BE2C (cell line): ENCODE results near the gene SMURF1.

ENCODE experiments used
- DNase-seq: peaks from one replicate; pipeline ENCODE4 v3.0.0-alpha.2; 2020
- H3K27me3 ChIP-seq: fragments of 250-450 bp; sonication (Bioruptor Pico); 2 replicates; pipeline ENCODE4 v1.5.1; 2020; ENCODE audit warnings: mild to moderate bottlenecking
- H3K36me3 ChIP-seq: fragments of 250-450 bp; sonication (Bioruptor Pico); 2 replicates; pipeline ENCODE4 v1.5.1; 2020; ENCODE audit warnings: mild to moderate bottlenecking
- H3K4me1 ChIP-seq: fragments of 250-450 bp; sonication (Bioruptor Pico); 2 replicates; pipeline ENCODE4 v1.5.1; 2020
- H3K4me3 ChIP-seq: 2 replicates; pipeline ENCODE4 v1.5.1; 2011; ENCODE audit warnings: low read depth, low read length
- H3K9me3 ChIP-seq: fragments of 250-450 bp; sonication (Bioruptor Pico); 2 replicates; pipeline ENCODE4 v1.5.1; 2020
- CTCF ChIP-seq: IDR thresholded peaks from 2 replicates; pipeline ENCODE4 v1.5.1; 2012; ENCODE audit warnings: mild to moderate bottlenecking, low read depth, low read length

Gene SMURF1

GRCh38 chr7:98981701-98982100, 162.2 kb downstream of the SMURF1 start:
- Histone ChIP-seq H3K9me3 (no peaks in the 10 kb centered on the region), H3K27me3 (no peaks in the 10 kb centered on the region), H3K4me1 (no peaks in the 10 kb centered on the region), H3K36me3 (peaks cover 84% of the 10 kb centered on the region), H3K4me3 (no peak overlapping the region)
- no peak for TF ChIP-seq CTCF
- no peak for DNase-seq

GRCh38 chr7:98978672-98979071, 165.2 kb downstream of the SMURF1 start:
- Histone ChIP-seq H3K36me3 (peaks cover 86% of the 10 kb centered on the region), H3K9me3 (no peaks in the 10 kb centered on the region), H3K4me3 (no peak overlapping the region), H3K27me3 (no peaks in the 10 kb centered on the region), H3K4me1 (no peaks in the 10 kb centered on the region)
- no peak for DNase-seq
- TF ChIP-seq CTCF, result no peak
